Ovary (tissue), 3 donors: ENCODE results near the gene TDRD3.

Experiments used
- CTCF ChIP-seq, 3 donors: fragments of 450-650 bp in 2 of 3; fragments of 200-600 bp in 1 of 3; IDR thresholded peaks; one replicate each; pipeline versions ENCODE4 v1.5.1 to v1.8.0; 2016 to 2022; ENCODE audit warnings: antibody characterized with exemption in 3 of 3, mild to moderate bottlenecking in 1 of 3
- EP300 ChIP-seq: sonication (generic); formaldehyde crosslinking; IDR thresholded peaks from one replicate; pipeline ENCODE4 v1.6.1; 2017; ENCODE audit warnings: antibody characterized with exemption
- POLR2A ChIP-seq: fragments of 450-650 bp; IDR thresholded peaks from one replicate; pipeline ENCODE4 v1.6.1; 2017; ENCODE audit warnings: antibody characterized with exemption, mild to moderate bottlenecking, moderate library complexity
- donor health status: DM: no; HTN: no; CAD: no.

DNA sequence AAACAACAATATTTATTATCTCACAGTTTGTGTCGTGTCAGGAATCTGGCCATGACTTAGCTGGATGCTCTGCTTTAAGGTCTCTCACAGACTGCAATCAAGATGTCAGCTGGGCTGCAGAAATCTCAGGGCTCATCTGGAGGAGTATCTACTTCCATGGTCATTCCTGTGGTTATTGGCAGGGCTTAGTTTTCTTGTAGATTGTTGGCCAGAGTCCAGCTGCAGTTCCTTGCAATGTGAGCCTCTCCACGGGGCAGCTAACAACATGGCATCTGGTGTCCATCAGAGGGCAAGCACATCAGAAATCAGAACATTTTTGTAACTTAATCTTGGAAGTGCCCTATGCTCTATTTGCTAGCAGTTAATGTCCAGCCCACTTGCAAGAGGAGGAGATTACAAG, 45.7 kb upstream of the TDRD3 start:
- TF ChIP-seq CTCF (IDR thresholded peaks at IDR 0.05) (no peak), EP300 (no peak), POLR2A (no peak)
